NCI-H446 (cell line): ENCODE data around the gene AFG3L2.
"Not testable (repeated sequence)": the region's sequence is repeated elsewhere in the genome, so short reads cannot be mapped to it uniquely, and the experiment has no call there.

Experiments used
- DNase-seq, 2 experiments: peaks; one replicate each; lab custom pipeline; 2025; lab: John Stamatoyannopoulos, UW

Gene AFG3L2

DNA sequence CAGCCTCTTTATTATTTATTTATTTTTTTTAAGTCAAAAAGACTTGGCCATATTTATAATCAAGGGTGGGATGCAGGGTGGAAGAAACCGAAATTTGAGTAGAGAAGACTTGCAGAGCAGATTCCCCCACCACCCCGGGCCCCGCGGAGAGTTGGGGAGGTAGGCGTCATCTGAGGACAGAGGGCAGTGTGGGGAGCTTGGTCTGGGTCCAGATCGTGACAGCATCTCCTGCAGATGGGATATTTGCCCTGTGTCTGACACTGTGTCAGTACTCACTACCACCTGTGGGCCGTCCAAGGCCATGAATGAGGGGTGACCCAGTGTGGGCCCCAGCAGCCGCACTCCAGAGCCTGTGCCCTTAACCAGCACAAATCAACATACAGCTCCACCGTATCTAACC is 20.2 kb upstream of the AFG3L2 start:
- no peak for DNase-seq

DNA sequence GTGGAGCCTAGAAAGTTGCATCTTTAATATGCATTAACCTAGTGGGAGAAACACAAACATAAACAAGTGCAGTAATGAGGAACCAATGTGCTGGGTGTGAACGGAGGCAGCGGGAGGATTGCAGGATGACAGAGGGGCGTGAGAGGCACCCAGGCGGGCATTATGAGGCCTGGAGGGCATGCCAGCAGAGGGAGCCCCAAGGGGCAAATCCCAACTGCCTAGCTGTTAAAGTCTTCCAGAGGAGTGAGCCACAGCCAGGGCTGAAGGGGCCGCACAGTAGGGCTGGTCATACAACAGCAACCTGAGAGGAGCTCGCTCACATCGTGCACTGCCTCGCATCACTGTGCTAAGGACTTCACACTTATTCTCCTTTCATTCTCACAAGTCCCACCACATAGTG is 17.4 kb upstream of the AFG3L2 start:
- peak in 1 of 2 experiments; percentile 14 for DNase-seq

DNA sequence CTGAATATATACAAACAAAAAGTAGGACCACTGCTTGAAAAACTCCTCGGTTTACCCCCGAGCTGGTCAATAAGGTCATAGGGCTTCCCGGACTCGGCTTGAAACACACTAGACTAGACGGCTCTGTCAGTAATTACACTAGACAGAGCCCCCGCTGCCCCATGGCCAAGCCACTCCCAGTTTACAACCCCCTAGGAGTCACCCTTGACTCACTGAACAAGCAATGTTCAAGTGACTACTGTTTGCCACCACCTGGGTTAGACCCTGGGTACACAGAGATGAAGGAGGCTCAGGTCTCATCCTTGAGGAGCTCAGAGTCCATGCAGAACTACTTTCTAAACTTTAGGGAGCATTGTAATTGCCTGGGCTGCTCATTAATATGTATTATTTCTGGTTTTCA is 17.0 kb upstream of the AFG3L2 start:
- no peak for DNase-seq

DNA sequence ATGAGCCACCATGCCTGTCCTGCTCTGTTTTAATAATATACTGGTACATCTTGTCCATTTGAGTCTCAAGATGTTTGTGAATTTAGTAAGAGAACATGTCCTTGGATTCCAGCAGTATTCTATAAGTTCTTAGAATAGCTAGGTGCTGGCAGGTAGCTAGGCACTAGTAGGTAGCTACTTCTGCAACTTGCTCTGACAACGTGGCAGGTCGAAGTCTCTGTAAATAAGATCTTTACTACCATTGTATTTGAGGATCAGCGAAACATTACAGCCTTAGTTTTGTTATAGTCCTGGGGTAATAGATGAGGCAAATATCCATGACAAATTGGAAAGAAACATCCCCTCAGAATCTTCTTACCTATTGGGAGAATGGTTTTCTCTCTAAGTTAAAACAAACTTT is 16.5 kb upstream of the AFG3L2 start:
- no peak for DNase-seq

DNA sequence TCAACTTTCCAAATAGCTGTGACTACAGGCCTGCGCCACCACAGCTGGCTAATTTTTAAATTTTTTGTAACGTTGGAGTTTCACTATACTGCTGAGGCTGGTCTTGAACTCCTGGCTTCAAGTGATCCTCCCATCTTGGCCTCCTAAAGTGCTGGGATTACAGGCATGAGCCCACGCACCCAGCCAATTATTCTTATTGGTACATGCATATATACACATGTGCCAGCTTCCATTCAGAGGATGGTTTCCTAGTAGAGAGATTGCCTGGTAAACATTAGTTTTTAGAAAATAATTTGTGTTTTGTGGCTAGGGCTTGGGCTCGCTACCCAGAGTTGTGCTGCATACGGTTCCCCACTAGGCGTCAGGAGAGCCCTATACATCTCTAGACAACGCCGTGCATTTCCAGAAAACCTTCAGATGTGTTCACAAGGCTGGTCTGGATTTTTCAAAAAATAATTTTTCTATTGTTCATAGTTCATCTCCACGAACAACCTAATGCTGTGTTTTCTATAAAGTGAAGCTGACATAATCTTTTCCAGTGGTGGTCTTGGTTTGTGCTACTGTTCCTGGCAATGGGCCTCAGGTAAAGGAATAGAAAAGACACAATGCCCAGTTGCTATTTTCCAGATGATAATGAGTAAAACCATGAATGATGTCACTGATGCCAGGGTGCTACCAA is 14.6 kb upstream of the AFG3L2 start:
- peak; percentile 21 to 73 for DNase-seq

DNA sequence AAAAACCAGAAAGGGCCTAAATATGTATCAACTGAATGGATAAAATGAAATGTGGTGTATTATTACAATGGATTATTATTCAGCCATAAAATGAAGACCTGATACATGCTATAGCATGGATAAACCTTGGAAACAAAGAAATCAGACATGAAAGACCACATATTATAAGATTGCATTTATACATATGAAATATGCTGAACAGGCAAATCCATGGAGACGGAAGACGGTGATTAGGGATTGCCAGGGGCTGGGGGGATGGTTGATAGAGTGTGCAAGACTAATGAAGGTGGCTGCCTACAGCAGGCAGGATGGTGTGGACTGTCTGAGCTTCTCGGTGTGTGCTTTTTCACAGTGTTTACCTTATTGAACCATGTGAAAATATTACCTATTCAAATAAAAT is 11.4 kb upstream of the AFG3L2 start:
- no peak for DNase-seq

DNA sequence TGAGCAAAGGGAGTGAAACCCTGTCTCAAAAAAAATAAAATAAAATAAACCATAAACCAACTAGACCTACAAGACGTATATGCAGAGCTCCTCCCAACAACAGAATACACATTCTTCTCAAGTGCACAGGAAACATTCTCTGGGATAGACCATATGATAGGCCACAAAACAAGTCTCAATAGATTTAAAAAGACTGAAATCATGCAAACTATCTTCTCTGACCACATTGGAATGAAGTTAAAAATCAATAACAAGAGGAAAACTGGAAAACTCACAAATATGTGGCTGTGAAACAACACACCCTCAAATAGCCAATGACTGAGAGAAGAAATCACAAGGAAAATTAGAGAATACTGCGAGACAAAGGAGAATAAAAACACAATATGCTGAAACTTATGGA is 7.2 kb upstream of the AFG3L2 start:
- DNase-seq, result no peak

DNA sequence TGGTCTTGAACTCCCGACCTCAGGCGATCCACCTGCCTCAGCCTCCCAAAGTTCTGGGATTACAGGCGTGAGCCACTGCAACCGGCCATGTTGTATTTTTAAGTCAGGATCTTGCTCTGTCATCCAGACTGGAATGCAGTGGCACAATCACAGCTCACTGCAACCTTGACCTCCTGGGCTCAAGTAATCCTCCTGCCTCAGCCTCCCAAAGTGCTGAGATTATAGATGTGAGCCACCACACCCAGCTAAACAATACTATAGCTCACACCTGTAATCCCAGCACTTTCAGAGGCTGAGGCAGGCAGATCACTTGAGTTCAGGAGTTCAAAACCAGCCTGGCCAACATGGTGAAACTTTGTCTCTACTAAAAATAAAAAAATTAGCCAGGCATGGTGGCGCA is 6.7 kb upstream of the AFG3L2 start:
- not testable (repeated sequence) for DNase-seq

DNA sequence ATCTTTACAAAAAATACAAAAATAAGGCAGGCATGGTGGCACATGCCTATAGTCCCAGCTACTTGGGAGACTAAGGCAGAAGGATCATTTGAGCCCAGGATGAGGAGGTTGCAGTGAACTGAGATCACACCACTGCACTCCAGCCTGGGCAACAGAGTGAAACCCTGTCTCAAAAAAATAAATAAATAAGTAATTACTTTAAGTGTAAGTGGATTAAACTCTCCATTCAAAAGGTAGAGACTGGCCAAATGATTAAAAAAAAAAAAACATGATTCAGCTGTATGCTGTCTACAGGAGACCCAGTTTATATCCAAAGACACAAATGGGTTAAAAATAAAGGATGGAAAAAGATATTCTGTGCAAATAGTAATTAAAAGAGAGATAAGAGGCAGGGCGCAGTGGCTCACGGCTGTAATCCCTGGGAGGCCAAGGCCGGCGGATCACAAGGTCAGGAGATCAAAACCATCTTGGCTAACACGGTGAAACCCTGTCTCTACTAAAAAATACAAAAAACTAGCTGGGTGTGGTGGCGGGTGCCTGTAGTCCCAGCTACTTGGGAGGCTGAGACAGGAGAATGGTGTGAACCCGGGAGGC is 5.3 kb upstream of the AFG3L2 start:
- DNase-seq, result not testable (repeated sequence)

DNA sequence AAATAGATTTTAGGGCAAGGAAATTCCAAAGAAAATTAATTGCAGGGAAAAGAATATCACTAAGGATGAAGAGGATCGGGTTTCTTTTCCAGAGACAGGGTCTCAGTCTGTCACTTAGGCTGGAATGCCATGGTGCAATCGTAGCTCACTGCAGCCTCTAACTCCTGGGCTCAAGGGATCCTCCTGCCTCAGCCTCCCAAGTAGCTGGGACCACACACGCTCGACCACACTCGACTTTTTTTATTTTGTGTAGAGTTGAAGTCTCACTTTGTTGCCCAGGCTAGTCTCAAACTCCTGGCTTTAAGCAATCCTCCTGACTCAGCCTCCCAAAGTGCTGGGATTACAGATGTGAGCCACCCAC is 1.2 kb upstream of the AFG3L2 start:
- DNase-seq, result not testable (repeated sequence)

DNA sequence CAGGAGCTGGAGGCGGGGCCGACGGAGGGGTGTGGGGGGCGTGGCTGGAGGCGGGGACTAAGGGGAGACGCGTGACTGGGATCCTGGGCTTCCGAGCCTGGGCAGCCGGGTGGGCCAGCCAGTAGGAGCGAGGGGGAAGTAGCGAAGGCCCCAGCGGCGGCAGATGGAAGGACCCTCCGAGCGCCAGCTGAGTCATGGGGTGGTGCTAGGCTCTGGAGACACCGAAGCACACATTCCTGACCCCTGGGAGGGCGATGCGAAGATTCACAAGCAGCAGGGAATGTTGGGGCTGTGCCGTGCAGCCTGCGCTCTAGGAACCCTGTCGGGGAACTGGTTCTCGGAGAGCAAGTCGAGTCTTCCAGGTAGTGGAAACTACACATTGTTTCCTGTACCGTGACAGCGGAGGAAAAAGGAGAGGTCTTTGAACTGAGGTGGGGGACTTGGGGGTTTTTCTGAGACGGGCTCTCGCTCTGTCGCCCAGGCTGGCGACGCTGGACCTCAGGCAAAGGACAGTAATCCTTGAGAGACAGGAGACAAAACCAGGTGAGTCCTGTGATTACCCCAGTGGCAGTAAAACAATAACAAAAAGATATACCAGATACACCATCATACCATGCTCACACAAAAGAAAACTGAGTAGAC is 650 bp upstream of the AFG3L2 start:
- DNase-seq, result no peak

DNA sequence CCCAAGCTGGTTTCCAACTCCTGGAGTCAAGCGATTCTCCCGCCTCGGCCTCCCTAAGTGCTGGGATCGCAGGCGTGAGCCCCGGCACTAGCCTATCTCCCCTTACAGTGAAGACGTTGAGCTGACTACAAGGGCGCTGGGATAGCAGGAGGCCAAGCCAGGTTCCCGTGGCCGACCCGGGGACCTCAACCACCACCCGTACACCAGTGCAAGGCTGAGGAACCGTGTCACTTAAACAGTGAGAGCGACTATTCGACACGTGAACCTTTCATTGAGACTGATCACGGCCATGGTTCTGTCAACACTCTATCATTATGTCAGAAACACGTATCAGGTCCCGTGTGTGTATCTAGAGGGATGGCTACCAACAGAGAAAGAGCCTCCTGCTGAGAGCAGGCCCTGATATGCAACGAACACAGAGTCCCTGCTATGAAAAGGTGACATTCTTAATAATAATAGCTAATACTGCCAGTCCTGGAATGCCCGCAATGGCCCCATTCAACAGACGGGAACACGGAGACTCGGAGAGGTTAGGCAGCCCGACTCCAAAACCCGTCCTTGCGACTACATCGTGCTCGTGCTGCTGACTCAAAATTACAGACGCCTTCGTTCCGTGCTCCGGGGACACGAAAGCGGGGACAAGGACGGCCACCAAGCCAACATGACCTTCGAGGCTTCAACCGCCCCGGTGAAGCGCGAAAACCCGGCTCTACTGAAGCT is 833 bp downstream of the AFG3L2 start:
- DNase-seq, result peak; percentile 12 to 15

DNA sequence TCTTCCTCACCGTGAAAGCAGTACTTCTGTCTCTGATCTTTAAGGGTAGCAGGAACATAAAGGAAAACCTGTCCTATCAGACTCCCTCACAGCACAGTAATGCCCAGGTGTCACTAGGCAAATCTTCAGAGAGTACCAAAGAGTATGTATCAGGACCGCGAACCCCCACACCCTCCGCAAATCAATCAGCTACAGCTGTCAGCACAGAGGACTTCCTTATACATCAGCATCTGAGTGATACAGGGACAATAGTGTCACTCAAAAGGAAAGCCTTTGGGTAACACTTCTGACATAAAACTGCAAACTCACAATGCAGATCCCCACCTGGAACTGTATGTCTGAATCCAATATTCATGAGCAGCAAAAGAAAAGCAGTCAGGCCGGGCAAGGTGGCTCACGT is 2.6 kb downstream of the AFG3L2 start:
- DNase-seq, result no peak

DNA sequence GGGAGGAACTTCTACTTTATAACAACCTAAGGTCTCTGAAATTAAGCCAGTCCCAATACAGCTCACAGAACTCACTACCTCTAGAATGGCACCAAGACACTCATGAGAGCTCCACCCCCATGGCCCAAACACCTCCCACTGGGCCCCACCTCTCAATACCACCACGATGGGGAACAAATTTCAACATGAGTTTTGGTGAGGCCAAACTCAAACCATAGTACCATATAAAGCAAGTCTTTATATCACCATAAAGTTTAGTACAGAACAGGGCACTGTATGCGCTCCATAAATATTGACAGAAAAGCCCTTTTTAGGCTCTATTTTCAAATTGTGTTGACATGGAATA is 3.3 kb downstream of the AFG3L2 start:
- no peak for DNase-seq

DNA sequence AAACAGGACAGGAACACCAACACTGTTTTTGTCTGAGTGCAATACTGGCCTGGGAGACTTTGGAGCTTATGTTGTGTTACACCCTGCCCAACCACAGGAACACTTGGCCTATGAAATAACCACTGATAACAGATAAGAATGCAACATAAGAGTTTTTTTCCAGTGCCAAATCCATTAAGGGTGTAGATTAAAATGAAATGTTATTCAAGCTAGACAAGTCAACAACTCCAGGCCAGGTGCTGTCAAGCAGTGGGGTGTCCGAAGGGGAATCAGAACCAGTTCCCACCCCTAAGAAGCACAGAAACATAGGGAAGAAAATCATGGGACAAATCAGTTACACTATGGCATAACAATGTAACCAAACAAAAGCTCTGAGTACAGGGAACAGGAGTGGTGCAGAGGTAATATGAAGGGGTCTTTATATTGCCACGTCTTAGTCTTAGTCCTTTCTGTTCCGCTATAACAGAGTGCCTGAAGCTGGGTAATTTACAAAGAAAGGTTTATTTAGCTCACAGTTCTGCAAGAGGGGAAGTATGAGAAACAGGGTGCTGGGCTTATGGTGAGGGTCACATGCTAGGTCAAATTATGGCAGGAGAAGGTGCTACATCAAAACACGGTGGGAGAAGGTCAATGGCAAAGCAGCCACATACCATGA is 3.8 kb downstream of the AFG3L2 start:
- DNase-seq, result no peak

DNA sequence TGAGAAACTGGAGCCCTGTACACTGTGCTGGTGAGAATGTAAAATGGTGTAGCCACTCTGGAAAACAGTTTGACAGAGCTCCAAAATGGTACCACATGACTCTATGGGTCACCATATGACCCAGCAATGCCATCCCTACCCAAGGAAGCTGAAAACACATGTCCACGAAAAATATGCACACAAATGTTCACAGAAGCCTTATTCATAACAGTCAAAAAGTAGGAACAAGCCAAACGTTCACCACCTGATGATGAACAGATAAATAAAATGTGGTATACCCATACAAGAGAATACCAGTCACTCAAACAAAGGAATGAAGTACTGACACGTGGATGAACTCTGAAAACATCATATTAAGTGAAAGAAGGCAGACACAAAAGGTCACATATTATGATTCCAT is 4.6 kb downstream of the AFG3L2 start:
- no peak for DNase-seq

DNA sequence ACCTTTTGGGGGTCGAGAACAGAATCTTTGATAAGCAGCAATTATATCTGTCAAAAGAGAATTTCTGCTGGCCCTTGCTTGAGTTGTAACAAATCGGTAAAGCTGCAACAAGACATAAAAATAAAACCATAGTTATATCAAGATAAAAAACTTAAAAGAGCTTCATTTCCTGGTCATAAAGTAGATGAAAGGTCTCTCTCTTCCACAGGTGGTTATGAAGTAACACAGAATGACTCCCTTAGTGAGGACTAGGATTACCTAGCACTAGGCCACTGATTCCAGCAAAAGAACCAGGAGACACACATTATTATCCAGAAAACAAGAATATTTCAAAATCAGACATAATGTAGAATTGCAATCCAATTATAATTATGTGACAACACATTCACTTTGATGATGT is 5.4 kb downstream of the AFG3L2 start:
- no peak for DNase-seq

DNA sequence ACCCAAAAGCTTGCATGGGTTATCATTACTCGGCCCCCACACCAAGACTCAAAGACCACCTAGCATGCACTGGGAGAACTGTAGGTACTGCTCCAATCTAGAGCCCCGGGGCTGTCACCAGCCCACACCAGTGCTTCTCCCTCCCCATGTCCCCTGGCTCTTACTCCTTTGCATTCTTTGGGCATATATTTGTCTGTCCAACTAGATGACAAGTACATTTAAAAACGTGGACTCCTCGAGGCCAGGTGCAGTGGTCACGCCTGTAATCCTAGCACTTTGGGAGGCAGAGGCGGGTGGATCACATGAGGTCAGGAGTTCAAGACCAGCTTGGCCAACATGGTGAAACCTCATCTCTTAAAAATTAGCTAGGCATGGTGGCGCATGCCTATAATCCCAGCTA is 7.8 kb downstream of the AFG3L2 start:
- DNase-seq, result no peak

DNA sequence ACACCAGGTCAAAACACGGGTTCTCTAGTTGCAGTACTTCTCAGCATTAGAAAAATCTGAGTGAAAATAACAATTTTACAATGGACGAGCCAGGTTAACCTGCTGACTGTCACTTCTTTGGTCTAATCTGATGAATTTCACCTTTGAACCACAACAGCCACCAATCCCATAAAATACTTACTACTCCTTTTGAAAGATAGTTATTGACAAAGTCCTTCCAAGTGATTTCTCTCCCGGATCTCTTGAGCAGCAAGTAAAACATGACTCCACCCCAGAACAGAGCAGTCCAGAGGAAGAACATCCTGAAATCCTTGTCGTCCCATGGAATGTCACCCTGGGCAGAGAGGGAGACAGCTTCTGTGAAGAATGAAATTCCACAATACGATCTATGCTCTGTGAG is 10.2 kb downstream of the AFG3L2 start:
- no peak for DNase-seq

DNA sequence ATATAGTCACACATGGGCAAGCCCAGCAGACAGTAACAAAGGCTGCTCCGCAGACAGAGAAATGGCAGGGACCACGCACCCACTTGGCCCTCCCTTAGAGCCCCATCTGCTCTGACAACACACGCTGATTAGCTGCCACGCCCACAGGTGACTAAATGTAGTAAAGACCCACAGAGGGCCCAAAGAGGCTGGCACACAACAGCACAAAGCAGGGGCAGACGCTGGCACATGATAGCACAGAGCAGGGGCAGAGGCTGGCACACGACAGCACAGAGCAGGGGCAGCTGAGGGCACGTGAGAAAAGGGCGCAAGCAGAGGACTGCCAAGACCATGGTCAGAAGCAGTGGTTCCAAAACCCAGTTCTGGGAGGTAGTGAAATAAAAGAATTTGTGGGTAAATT is 10.6 kb downstream of the AFG3L2 start:
- no peak for DNase-seq

DNA sequence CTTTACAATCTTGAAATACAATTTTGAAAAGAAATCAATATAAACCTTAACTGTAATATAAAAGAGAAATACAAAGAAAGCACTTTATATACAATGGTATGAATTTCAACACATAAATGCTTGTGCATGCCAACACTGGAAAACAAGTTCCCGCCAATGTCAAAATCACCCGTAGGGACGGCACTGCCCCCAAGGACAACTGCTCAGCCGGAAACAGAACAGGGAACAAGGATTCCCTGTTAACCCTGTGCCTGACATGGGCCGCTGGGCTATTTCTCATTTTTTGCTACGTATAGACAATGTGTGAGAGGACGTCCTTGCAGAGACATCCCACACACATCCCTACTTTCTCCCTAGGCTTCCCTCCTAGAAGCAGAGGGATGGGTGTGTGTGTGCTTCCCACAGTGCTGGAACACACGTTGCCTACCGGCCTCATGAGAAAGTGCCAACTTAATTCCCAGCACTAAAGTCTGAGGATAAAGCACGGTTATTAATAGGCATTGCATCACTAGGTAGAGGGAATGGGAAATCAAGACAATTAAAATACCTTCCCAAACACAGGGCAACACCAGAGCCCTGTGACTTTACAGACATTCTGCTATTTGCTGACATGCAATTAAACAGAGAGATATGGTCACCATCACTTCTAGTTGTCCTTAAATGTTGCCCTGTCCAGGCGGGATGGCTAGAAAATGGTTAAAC is 14.4 kb downstream of the AFG3L2 start:
- no peak for DNase-seq

DNA sequence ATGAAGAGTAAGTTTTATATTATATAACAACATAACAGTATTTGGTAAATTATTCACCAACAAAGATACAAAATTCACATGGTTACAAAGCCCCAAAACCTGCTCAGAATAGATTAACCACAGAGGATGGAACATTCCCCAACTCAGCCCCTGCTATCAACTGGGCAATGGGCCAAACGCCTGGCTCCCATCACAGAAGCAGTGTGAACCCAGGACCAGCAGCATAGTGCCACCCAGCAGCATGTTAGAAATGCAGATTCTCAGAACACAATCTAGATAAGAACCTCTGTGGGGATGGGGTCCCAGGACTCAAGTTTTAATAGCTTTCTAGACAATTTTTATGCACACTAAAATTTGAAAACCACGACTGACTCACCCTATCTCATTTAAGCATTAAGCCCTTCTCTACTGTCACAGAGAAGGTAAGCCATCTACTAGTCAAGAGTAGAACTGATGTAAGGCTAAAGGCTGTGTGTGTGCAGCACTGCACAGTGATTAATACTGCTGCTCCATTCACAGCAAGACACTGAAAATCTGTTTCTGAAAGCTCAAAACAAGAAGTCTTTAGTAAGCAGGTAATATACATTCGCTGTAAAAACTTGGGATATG is 15.2 kb downstream of the AFG3L2 start:
- DNase-seq, result no peak
